IgD-negative memory B cell (primary cell): ENCODE results near the gene MCTS1. TPM values are rescaled to one million over a fixed set of nuclear protein-coding genes. Genes with fewer than 3 reads are reported as not detected.

Experiments used
- polyA plus RNA-seq: library from polyadenylated mRNA; unstranded; fragments of 300-500 nt; fragmentation: Illumina TruSeq; gene quantifications from one replicate; pipeline ENCODE4 v1.2.3, GENCODE V29; 2021

The MCTS1 gene
- polyA plus RNA-seq, 1 donor from 2014 or later: 72.3 TPM

Other genes with a start within 250 kb of the MCTS1 start
- gene ATP1B4, start 242.0 kb upstream of the MCTS1 start, polyA plus RNA-seq: not detected
- gene LAMP2, start 134.8 kb upstream of the MCTS1 start, polyA plus RNA-seq: 49.0 TPM
- 18.0 TPM for gene CUL4B, start 43.1 kb upstream of the MCTS1 start, polyA plus RNA-seq
- 14.9 TPM for gene C1GALT1C1, start 26.0 kb downstream of the MCTS1 start, polyA plus RNA-seq